ENCODE measurements around the gene MTFR1L. TPM values are rescaled to one million over a fixed set of nuclear protein-coding genes. Genes with fewer than 3 reads are reported as not detected.

The MTFR1L gene
- total RNA-seq, 1 experiment from 2014 or later = 32.5 TPM

- H4K8ac ChIP-seq (replicated peaks; ENCODE audit: insufficient read length, low read depth, low read length) = no peak overlapping the region
- Mint-ChIP-seq H3K9me3 (no peaks in the 10 kb centered on the region), H3K36me3 (ENCODE audit: insufficient read depth in 1 of 3, low read depth in 3 of 3) (peaks cover 10 to 49% (median 25%) of the 10 kb centered on the region in 3 experiments; a peak in 6 of 7 replicates), H3K27ac (no peak overlapping the region), H3K4me3 (no peak overlapping the region), H3K27me3 (ENCODE audit: low read depth) (no peaks in the 10 kb centered on the region), H3K4me1 (peaks cover 11 to 24% of the 10 kb centered on the region in 2 experiments)
- no peak overlapping the region for H2BK20ac ChIP-seq (ENCODE audit: low read depth, low read length, poor library complexity, severe bottlenecking)
- no peak overlapping the region for H3K56ac ChIP-seq (ENCODE audit: insufficient read length, low read depth, low read length)
- H3K4me1 ChIP-seq (ENCODE audit: insufficient read depth, low read length) = no peaks in the 10 kb centered on the region
- H2AK5ac ChIP-seq (ENCODE audit: insufficient read length, low read length) = no peak overlapping the region
- no peaks in the 10 kb centered on the region for H3K79me2 ChIP-seq (ENCODE audit: insufficient read depth, low read length)
- no peaks in the 10 kb centered on the region for H4K20me1 ChIP-seq (ENCODE audit: control insufficient read depth, insufficient read depth, insufficient read length)
- no peak for TF ChIP-seq CTCF (conservative IDR thresholded peaks at IDR 0.05)
- no peak overlapping the region for H2BK5ac ChIP-seq (ENCODE audit: insufficient read length, low read length)
- no peak overlapping the region for H3K27ac ChIP-seq (ENCODE audit: insufficient read length, low read depth, low read length)
- no peak overlapping the region; the same call in 1 of the 2 replicates for H3K14ac ChIP-seq (ENCODE audit: insufficient read depth, low read length)
- H3K23me2 ChIP-seq (ENCODE audit: insufficient read length, low read depth, low read length, poor library complexity, severe bottlenecking) = no peaks in the 10 kb centered on the region
- H3K4me2 ChIP-seq (ENCODE audit: insufficient read depth, insufficient read length, low read length) = no peak overlapping the region
- H4K5ac ChIP-seq (ENCODE audit: insufficient read length, low read depth, low read length) = no peak overlapping the region
- no peak for DNase-seq
- no peak overlapping the region for H3K4ac ChIP-seq (ENCODE audit: low read depth, low read length)
- H3K9ac ChIP-seq (ENCODE audit: extremely low read depth, insufficient read length, low read length) = no peak overlapping the region
- H2AFZ ChIP-seq (ENCODE audit: low read length) = no peak overlapping the region
- H2BK120ac ChIP-seq (ENCODE audit: low read depth, low read length, poor library complexity, severe bottlenecking) = no peak overlapping the region
- no peak overlapping the region for H2BK15ac ChIP-seq (ENCODE audit: low read depth, low read length)
- H4K91ac ChIP-seq (ENCODE audit: insufficient read length, low read depth, low read length) = no peak overlapping the region
- H2BK12ac ChIP-seq (ENCODE audit: insufficient read length, low read depth, low read length) = no peak overlapping the region
- no peaks in the 10 kb centered on the region for H3K9me3 ChIP-seq (ENCODE audit: control insufficient read depth, low read depth, low read length)
- H3K27me3 ChIP-seq (ENCODE audit: insufficient read depth, low read length) = no peaks in the 10 kb centered on the region
- no peak overlapping the region for H3K18ac ChIP-seq (ENCODE audit: insufficient read length, low read depth, low read length)
- no CpG with 5 or more reads among the region's 4 CpGs for WGBS (ENCODE audit: extremely low coverage, insufficient read length, low lambda C conversion rate)
- no peaks in the 10 kb centered on the region for H3K79me1 ChIP-seq (ENCODE audit: insufficient read depth, low read depth, low read length, poor library complexity, severe bottlenecking)
- no peak overlapping the region for H3K23ac ChIP-seq (ENCODE audit: insufficient read length, low read depth, low read length)
- no peak overlapping the region for H3T11ph ChIP-seq (ENCODE audit: low read length)
Measured at GRCh38 chr1:25806418-25806817, 13.3 kb upstream of the MTFR1L start.
